Measurements from ENCODE around the gene SECTM1.
A peak's percentile ranks its signal among the peaks of the same experiment; 100 is the strongest.
"Not testable (repeated sequence)": the region's sequence is repeated elsewhere in the genome, so short reads cannot be mapped to it uniquely, and the experiment has no call there.

SECTM1 gene

GRCh38 chr17:82333279-82334171 is at the start of gene SECTM1:
TSS of gene SECTM1 (minus strand) at chr17:82333766. CDS start at chr17:82327240, 6,526 bp downstream.
- peak; percentile 46 for DNase-seq

- no peak for DNase-seq
These were observed 49.3 kb upstream of the SECTM1 start for GRCh38 chr17:82382933-82383255.

- DNase-seq = not testable (repeated sequence)
These were observed 48.8 kb upstream of the SECTM1 start for GRCh38 chr17:82382220-82382932.

GRCh38 chr17:82381703-82382009 is 48.1 kb upstream of the SECTM1 start:
- DNase-seq = not testable (repeated sequence)

GRCh38 chr17:82380860-82381702 is 47.5 kb upstream of the SECTM1 start:
- DNase-seq = no peak

- no peak for DNase-seq
These were observed 45.1 kb upstream of the SECTM1 start for GRCh38 chr17:82378741-82379021.

- DNase-seq = no peak
These were observed 44.6 kb upstream of the SECTM1 start for GRCh38 chr17:82377924-82378740.

- not testable (repeated sequence) for DNase-seq
These were observed 43.7 kb upstream of the SECTM1 start for GRCh38 chr17:82377294-82377693.

GRCh38 chr17:82376042-82376730 is 42.6 kb upstream of the SECTM1 start:
- no peak for DNase-seq

GRCh38 chr17:82375359-82376041 is 41.9 kb upstream of the SECTM1 start:
- DNase-seq = no peak

GRCh38 chr17:82374626-82375331 is 41.2 kb upstream of the SECTM1 start:
- no peak for DNase-seq

GRCh38 chr17:82373731-82374625 is 40.4 kb upstream of the SECTM1 start:
- no peak for DNase-seq

GRCh38 chr17:82373072-82373452 is 39.5 kb upstream of the SECTM1 start:
- DNase-seq = not testable (repeated sequence)

- no peak for DNase-seq
These were observed 38.9 kb upstream of the SECTM1 start for GRCh38 chr17:82372249-82373071.

- DNase-seq = no peak
These were observed 38.0 kb upstream of the SECTM1 start, which contains the start of gene UTS2R for GRCh38 chr17:82371333-82372248. TSS of gene UTS2R (plus strand) at chr17:82371765. CDS start at chr17:82374325, 2,560 bp downstream.

GRCh38 chr17:82370471-82371332 is 37.1 kb upstream of the SECTM1 start:
- peak; percentile 31 for DNase-seq
